ENCODE data around the gene ITGA2B.

GRCh38 chr17:44334315-44334714 lies 55.1 kb downstream of the ITGA2B start:
- no peak for TF ChIP-seq RAD21 (IDR thresholded peaks at IDR 0.05; ENCODE audit: low read depth)
- no peak for TF ChIP-seq YY1 (IDR thresholded peaks at IDR 0.05; ENCODE audit: low read depth)
- TF ChIP-seq, protein P1, sequence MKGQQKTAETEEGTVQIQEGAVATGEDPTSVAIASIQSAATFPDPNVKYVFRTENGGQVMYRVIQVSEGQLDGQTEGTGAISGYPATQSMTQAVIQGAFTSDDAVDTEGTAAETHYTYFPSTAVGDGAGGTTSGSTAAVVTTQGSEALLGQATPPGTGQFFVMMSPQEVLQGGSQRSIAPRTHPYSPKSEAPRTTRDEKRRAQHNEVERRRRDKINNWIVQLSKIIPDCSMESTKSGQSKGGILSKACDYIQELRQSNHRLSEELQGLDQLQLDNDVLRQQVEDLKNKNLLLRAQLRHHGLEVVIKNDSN (IDR thresholded peaks at IDR 0.05), result no peak
- TF ChIP-seq EP300 (IDR thresholded peaks at IDR 0.05; ENCODE audit: borderline replicate concordance), result no peak
- no peak for TF ChIP-seq FOXM1 (IDR thresholded peaks at IDR 0.05; ENCODE audit: borderline replicate concordance, low read depth)
- TF ChIP-seq CREB1 (IDR thresholded peaks at IDR 0.05; ENCODE audit: low read depth), result no peak
- no peak for TF ChIP-seq ZBTB7A (IDR thresholded peaks at IDR 0.05; ENCODE audit: low read depth)
- no peak for TF ChIP-seq TAF1 (IDR thresholded peaks at IDR 0.05; ENCODE audit: low read depth)
- no peak for TF ChIP-seq NFIC (IDR thresholded peaks at IDR 0.05)
- no peak for TF ChIP-seq REST (IDR thresholded peaks at IDR 0.05; ENCODE audit: low read depth)
